NCI-H82 treated with DMSO at 0.1 percent for 48 hours (cell line): Measurements from ENCODE around the gene CCSER1.
"Not testable (repeated sequence)": the region's sequence is repeated elsewhere in the genome, so short reads cannot be mapped to it uniquely, and the experiment has no call there.

Source experiments
- DNase-seq: peaks from one replicate; lab custom pipeline; 2025; ENCODE audit not compliant: unreplicated experiment; lab: John Stamatoyannopoulos, UW

The CCSER1 gene

GRCh38 chr4:90281541-90282355, 154.6 kb downstream of the CCSER1 start:
- DNase-seq: no peak

- DNase-seq: no peak
Measured at GRCh38 chr4:90290345-90290744, 163.2 kb downstream of the CCSER1 start.

GRCh38 chr4:90292438-90292837, 165.2 kb downstream of the CCSER1 start:
- DNase-seq: no peak

GRCh38 chr4:90293320-90293719, 166.1 kb downstream of the CCSER1 start:
- no peak for DNase-seq

GRCh38 chr4:90299373-90299772, 172.2 kb downstream of the CCSER1 start:
- DNase-seq: no peak

GRCh38 chr4:90306810-90307209, 179.6 kb downstream of the CCSER1 start:
- no peak for DNase-seq

- DNase-seq: not testable (repeated sequence)
Measured at GRCh38 chr4:90317140-90317539, 189.9 kb downstream of the CCSER1 start.

GRCh38 chr4:90317785-90318184, 190.6 kb downstream of the CCSER1 start:
- DNase-seq: no peak

- no peak for DNase-seq
Measured at GRCh38 chr4:90318193-90318592, 191.0 kb downstream of the CCSER1 start.

- no peak for DNase-seq
Measured at GRCh38 chr4:90328558-90328957, 201.4 kb downstream of the CCSER1 start.

- DNase-seq: no peak
Measured at GRCh38 chr4:90330546-90330945, 203.4 kb downstream of the CCSER1 start.

- no peak for DNase-seq
Measured at GRCh38 chr4:90345549-90346215, 218.5 kb downstream of the CCSER1 start.

- no peak for DNase-seq
Measured at GRCh38 chr4:90349636-90350035, 222.4 kb downstream of the CCSER1 start.

GRCh38 chr4:90357117-90357710, 230.0 kb downstream of the CCSER1 start:
- peak; percentile 44 for DNase-seq

- no peak for DNase-seq
Measured at GRCh38 chr4:90375081-90375480, 247.9 kb downstream of the CCSER1 start.

- DNase-seq: no peak
Measured at GRCh38 chr4:90393215-90393614, 266.0 kb downstream of the CCSER1 start.

- DNase-seq: no peak
Measured at GRCh38 chr4:90403781-90404180, 276.6 kb downstream of the CCSER1 start.

GRCh38 chr4:90407897-90408296, 280.7 kb downstream of the CCSER1 start:
- not testable (repeated sequence) for DNase-seq

- DNase-seq: not testable (repeated sequence)
Measured at GRCh38 chr4:90412786-90413185, 285.6 kb downstream of the CCSER1 start.

GRCh38 chr4:90415116-90415515, 287.9 kb downstream of the CCSER1 start:
- DNase-seq: no peak

GRCh38 chr4:90419124-90419711, 292.0 kb downstream of the CCSER1 start:
- DNase-seq: no peak

- no peak for DNase-seq
Measured at GRCh38 chr4:90421161-90421560, 294.0 kb downstream of the CCSER1 start.
